GM23338 (cell line): Measurements from ENCODE around the gene EXOC6B. TPM values are rescaled to one million over a fixed set of nuclear protein-coding genes. Genes with fewer than 3 reads are reported as not detected.

Experiments
- ATAC-seq: fragments of 200-7000 bp; cut with Tn5 transposase; 3 replicates; pipeline ENCODE4 v1.9.1; 2020
- DNase-seq: peaks from one replicate; pipeline ENCODE4 v3.0.0-alpha.2; 2015; ENCODE audit warnings: low spot score
- H2AFZ ChIP-seq: fragments of 200-600 bp; sonication (generic); 2 replicates; pipeline ENCODE4 v1.8.0; 2016; ENCODE audit warnings: antibody characterized with exemption, mild to moderate bottlenecking, moderate library complexity
- H3F3A ChIP-seq: fragments of 200-600 bp; sonication (generic); replicated peaks from 2 replicates; pipeline ENCODE4 v1.8.0; 2017; ENCODE audit warnings: antibody characterized with exemption, mixed run types, low read depth
- H3K27ac ChIP-seq: fragments of 200-600 bp; sonication (generic); 2 replicates; pipeline ENCODE4 v1.6.1; 2016; ENCODE audit warnings: low read depth
- H3K27me3 ChIP-seq: fragments of 200-600 bp; sonication (generic); 2 replicates; pipeline ENCODE4 v1.8.0; 2016; ENCODE audit warnings: mild to moderate bottlenecking, mixed run types, moderate library complexity; ENCODE audit not compliant: insufficient read depth
- H3K36me3 ChIP-seq: fragments of 200-600 bp; sonication (generic); 2 replicates; pipeline ENCODE4 v1.8.0; 2016; ENCODE audit warnings: mild to moderate bottlenecking; ENCODE audit not compliant: insufficient read depth
- H3K4me1 ChIP-seq: fragments of 200-600 bp; sonication (generic); 2 replicates; pipeline ENCODE4 v1.8.0; 2016; ENCODE audit warnings: mild to moderate bottlenecking, moderate library complexity; ENCODE audit not compliant: insufficient read depth
- H3K4me2 ChIP-seq: fragments of 200-600 bp; sonication (generic); 2 replicates; pipeline ENCODE4 v1.7.1; 2017; ENCODE audit warnings: mixed run types
- H3K4me3 ChIP-seq: fragments of 200-600 bp; sonication (generic); 2 replicates; pipeline ENCODE4 v1.6.1; 2016; ENCODE audit warnings: mixed run types
- H3K79me2 ChIP-seq: fragments of 200-600 bp; sonication (generic); replicated peaks from 2 replicates; pipeline ENCODE4 v1.8.0; 2017; ENCODE audit warnings: mild to moderate bottlenecking; ENCODE audit not compliant: insufficient read depth
- H3K9me2 ChIP-seq: fragments of 200-600 bp; sonication (generic); 2 replicates; pipeline ENCODE4 v1.8.0; 2017; ENCODE audit not compliant: insufficient read depth
- H4K20me1 ChIP-seq: fragments of 200-600 bp; sonication (generic); replicated peaks from 2 replicates; pipeline ENCODE4 v1.8.0; 2017; ENCODE audit warnings: mild to moderate bottlenecking; ENCODE audit not compliant: insufficient read depth
- H3K27ac Mint-ChIP-seq: 2 replicates; pipeline ENCODE4 v1.8.0; 2020; ENCODE audit warnings: inconsistent platforms, mild to moderate bottlenecking, moderate library complexity, mixed read lengths
- H3K27me3 Mint-ChIP-seq: 3 replicates; pipeline ENCODE4 v1.8.0; 2022; ENCODE audit warnings: low read depth, mild to moderate bottlenecking, moderate library complexity, mixed read lengths, inconsistent platforms; ENCODE audit not compliant: insufficient read depth, poor library complexity
- H3K36me3 Mint-ChIP-seq: 3 replicates; pipeline ENCODE4 v1.8.0; 2021; ENCODE audit warnings: low read depth, mild to moderate bottlenecking, inconsistent platforms, moderate library complexity, mixed read lengths
- H3K4me1 Mint-ChIP-seq: 3 replicates; pipeline ENCODE4 v1.8.0; 2020; ENCODE audit warnings: mild to moderate bottlenecking, inconsistent platforms, mixed read lengths
- H3K4me3 Mint-ChIP-seq: 3 replicates; pipeline ENCODE4 v1.8.0; 2021; ENCODE audit warnings: moderate library complexity, mild to moderate bottlenecking, inconsistent platforms, mixed read lengths
- H3K9me3 Mint-ChIP-seq: 3 replicates; pipeline ENCODE4 v1.8.0; 2020; ENCODE audit warnings: moderate library complexity, mild to moderate bottlenecking, inconsistent platforms, mixed read lengths
- CREB1 ChIP-seq: fragments of 250-450 bp; sonication (Bioruptor Pico); IDR thresholded peaks from 2 replicates; pipeline ENCODE4 v1.5.0; 2020; ENCODE audit warnings: low read depth, mild to moderate bottlenecking, moderate library complexity
- CTCF ChIP-seq, 2 experiments: fragments of 200-600 bp in 1 of 2; sonication (generic) in 1 of 2; conservative IDR thresholded peaks; 2 replicates each; pipeline versions ENCODE4 v1.5.1 to v1.6.1; 2016 to 2017; ENCODE audit warnings: antibody characterized with exemption in 2 of 2, low read depth in 2 of 2, mild to moderate bottlenecking in 2 of 2, moderate library complexity in 1 of 2
- EZH2 ChIP-seq: fragments of 200-600 bp; sonication (generic); IDR thresholded peaks from one replicate; pipeline ENCODE4 v1.8.0; 2017; ENCODE audit warnings: antibody characterized with exemption, mild to moderate bottlenecking, low read depth; ENCODE audit not compliant: unreplicated experiment
- EZH2phosphoT487 ChIP-seq: fragments of 200-600 bp; sonication (generic); IDR thresholded peaks from one replicate; pipeline ENCODE4 v1.8.1; 2018; ENCODE audit warnings: antibody characterized with exemption; ENCODE audit not compliant: unreplicated experiment
- JUNB ChIP-seq: IDR thresholded peaks from one replicate; pipeline ENCODE4 v1.6.1; 2016; ENCODE audit warnings: antibody characterized with exemption; ENCODE audit not compliant: unreplicated experiment
- NANOG ChIP-seq: IDR thresholded peaks from 2 replicates; pipeline ENCODE4 v1.6.1; 2016; ENCODE audit warnings: antibody characterized with exemption, borderline replicate concordance
- ZNF331 ChIP-seq: fragments of 250-450 bp; sonication (Bioruptor Pico); IDR thresholded peaks from 2 replicates; pipeline ENCODE4 v1.5.0; 2020; ENCODE audit warnings: low read depth, mild to moderate bottlenecking, moderate library complexity
- ZNF462 ChIP-seq: fragments of 250-450 bp; sonication (Bioruptor Pico); IDR thresholded peaks from 2 replicates; pipeline ENCODE4 v1.5.0; 2020; ENCODE audit warnings: mild to moderate bottlenecking, moderate library complexity
- polyA plus RNA-seq: library from polyadenylated mRNA; unstranded; fragments of >200 nt; fragmentation: Nextera tagmentation; extraction: Ambion mirVana; gene quantifications from 2 replicates; pipeline ENCODE4 v1.2.1, GENCODE V29; 2016
- total RNA-seq: library from RNA; depleted of rRNA; stranded (reverse); fragments of >200 nt; shearing (Covaris generic); gene quantifications from 2 replicates; pipeline ENCODE4 v1.2.3, GENCODE V29; 2014
- TF ChIP-seq, protein P1 (sequence below): IDR thresholded peaks from one replicate; pipeline ENCODE4 v1.6.1; 2018; ENCODE audit warnings: antibody characterized with exemption; ENCODE audit not compliant: unreplicated experiment

The EXOC6B gene
- total and polyA plus RNA-seq, 2 experiments from 2014 or later, result 7.2 to 45.9 TPM

DNA sequence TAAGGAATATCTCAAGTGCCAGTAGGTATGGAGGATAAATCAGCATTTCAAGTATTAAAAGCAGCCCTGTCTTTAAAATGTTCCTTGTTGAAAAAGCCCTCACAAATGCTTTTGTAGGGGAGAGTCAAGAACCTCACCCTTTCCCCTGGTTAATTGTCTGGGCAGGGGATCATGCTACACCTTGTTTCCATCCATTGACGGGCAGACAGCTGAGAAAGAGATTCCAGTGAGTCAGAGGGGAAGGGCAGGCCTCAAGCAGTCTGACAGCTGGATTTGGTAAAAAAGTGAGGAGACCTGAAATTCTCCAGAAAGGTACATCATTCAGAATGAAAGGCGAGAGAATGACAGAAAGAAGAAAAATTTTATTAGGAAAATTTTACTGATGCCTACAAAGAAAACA lies 475.0 kb downstream of the EXOC6B start:
- H3K36me3 ChIP-seq, result no peaks in the 10 kb centered on the region
- no peaks in the 10 kb centered on the region for H4K20me1 ChIP-seq
- no peaks in the 10 kb centered on the region; the same call in 1 of the 2 replicates for H3K9me2 ChIP-seq
- H3K27ac Mint-ChIP-seq, result no peak overlapping the region
- no peak overlapping the region for H3K4me3 Mint-ChIP-seq
- H3K4me1 Mint-ChIP-seq, result peaks cover 16% of the 10 kb centered on the region; the same call in 2 of the 3 replicates
- no peak overlapping the region for H2AFZ ChIP-seq
- TF ChIP-seq, protein P1, sequence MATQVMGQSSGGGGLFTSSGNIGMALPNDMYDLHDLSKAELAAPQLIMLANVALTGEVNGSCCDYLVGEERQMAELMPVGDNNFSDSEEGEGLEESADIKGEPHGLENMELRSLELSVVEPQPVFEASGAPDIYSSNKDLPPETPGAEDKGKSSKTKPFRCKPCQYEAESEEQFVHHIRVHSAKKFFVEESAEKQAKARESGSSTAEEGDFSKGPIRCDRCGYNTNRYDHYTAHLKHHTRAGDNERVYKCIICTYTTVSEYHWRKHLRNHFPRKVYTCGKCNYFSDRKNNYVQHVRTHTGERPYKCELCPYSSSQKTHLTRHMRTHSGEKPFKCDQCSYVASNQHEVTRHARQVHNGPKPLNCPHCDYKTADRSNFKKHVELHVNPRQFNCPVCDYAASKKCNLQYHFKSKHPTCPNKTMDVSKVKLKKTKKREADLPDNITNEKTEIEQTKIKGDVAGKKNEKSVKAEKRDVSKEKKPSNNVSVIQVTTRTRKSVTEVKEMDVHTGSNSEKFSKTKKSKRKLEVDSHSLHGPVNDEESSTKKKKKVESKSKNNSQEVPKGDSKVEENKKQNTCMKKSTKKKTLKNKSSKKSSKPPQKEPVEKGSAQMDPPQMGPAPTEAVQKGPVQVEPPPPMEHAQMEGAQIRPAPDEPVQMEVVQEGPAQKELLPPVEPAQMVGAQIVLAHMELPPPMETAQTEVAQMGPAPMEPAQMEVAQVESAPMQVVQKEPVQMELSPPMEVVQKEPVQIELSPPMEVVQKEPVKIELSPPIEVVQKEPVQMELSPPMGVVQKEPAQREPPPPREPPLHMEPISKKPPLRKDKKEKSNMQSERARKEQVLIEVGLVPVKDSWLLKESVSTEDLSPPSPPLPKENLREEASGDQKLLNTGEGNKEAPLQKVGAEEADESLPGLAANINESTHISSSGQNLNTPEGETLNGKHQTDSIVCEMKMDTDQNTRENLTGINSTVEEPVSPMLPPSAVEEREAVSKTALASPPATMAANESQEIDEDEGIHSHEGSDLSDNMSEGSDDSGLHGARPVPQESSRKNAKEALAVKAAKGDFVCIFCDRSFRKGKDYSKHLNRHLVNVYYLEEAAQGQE, result no peak
- TF ChIP-seq EZH2 (no peak), ZNF331 (no peak), JUNB (no peak), CTCF (conservative IDR thresholded peaks at IDR 0.05; ENCODE audit: low read depth in 2 of 2) (no peak), ZNF462 (CRISPR knock-in tag) (no peak), NANOG (no peak), EZH2phosphoT487 (no peak), CREB1 (CRISPR knock-in tag) (no peak)
- H3F3A ChIP-seq, result no peaks in the 10 kb centered on the region; the same call in 1 of the 2 replicates
- no peaks in the 10 kb centered on the region for H3K27me3 Mint-ChIP-seq
- peaks cover 21% of the 10 kb centered on the region for H3K4me1 ChIP-seq
- H3K27ac ChIP-seq, result peak overlapping the region; percentile 47; the same call in 1 of the 2 replicates
- H3K36me3 Mint-ChIP-seq, result peaks cover 3% of the 10 kb centered on the region; the same call in 2 of the 3 replicates
- 0 out of 3 replicates have a peak, but pooled peaks cover 3% of the 10 kb centered on the region for H3K9me3 Mint-ChIP-seq
- H3K27me3 ChIP-seq, result no peaks in the 10 kb centered on the region
- DNase-seq (peak; percentile 8), ATAC-seq (peak; percentile 79)
- H3K4me2 ChIP-seq, result peak overlapping the region; percentile 33
- H3K4me3 ChIP-seq, result no peak overlapping the region
- H3K79me2 ChIP-seq, result no peaks in the 10 kb centered on the region
